ENCODE measurements around the gene WNT8A. TPM values are rescaled to one million over a fixed set of nuclear protein-coding genes. Genes with fewer than 3 reads are reported as not detected.
"Not testable (repeated sequence)": the region's sequence is repeated elsewhere in the genome, so short reads cannot be mapped to it uniquely, and the experiment has no call there.

WNT8A gene
- total RNA-seq, 3 donors from 2014 or later (not counting 1 experiment from before 2014, with no cell fraction given) = not detected

GRCh38 chr5:138065102-138065501 lies 18.7 kb upstream of the WNT8A start:
- ATAC-seq = no peak
- H3K27me3 ChIP-seq (ENCODE audit: control insufficient read depth, insufficient read depth, low read length) = peaks cover 2% of the 10 kb centered on the region
- TF ChIP-seq, protein P1, sequence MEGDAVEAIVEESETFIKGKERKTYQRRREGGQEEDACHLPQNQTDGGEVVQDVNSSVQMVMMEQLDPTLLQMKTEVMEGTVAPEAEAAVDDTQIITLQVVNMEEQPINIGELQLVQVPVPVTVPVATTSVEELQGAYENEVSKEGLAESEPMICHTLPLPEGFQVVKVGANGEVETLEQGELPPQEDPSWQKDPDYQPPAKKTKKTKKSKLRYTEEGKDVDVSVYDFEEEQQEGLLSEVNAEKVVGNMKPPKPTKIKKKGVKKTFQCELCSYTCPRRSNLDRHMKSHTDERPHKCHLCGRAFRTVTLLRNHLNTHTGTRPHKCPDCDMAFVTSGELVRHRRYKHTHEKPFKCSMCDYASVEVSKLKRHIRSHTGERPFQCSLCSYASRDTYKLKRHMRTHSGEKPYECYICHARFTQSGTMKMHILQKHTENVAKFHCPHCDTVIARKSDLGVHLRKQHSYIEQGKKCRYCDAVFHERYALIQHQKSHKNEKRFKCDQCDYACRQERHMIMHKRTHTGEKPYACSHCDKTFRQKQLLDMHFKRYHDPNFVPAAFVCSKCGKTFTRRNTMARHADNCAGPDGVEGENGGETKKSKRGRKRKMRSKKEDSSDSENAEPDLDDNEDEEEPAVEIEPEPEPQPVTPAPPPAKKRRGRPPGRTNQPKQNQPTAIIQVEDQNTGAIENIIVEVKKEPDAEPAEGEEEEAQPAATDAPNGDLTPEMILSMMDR (IDR thresholded peaks at IDR 0.05) = no peak

DNA sequence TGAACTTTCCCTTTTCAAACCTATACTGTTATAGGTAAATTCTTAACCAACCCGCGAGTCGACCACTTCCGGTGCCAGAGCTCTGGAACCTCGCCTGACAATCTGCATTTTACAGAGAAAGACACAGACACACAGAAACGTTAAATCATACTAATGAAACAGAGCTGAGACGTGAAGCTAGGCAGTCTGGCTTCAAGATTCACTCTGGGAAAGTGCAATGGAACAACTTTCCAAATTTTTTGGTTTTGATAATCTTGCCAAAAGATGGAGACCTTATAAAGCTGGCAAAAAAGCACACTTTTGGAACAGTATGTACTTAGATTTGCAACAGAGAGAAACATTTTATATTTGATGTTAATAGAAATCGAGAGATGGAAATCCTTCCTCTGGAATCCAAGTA lies 15.9 kb upstream of the WNT8A start:
- peaks cover 5% of the 10 kb centered on the region in 2 donors for H3K4me1 Mint-ChIP-seq
- peaks cover 0 to 3% of the 10 kb centered on the region in 2 donors for H3K27me3 Mint-ChIP-seq (ENCODE audit: low read depth in 2 of 2)
- no peaks in the 10 kb centered on the region for H3K9me3 Mint-ChIP-seq
- no peak overlapping the region for H3K27ac Mint-ChIP-seq
- no peaks in the 10 kb centered on the region for H3K36me3 Mint-ChIP-seq
- 89% methylated on average over 8 of the region's 8 CpGs for WGBS (ENCODE audit: insufficient coverage)
- no peak overlapping the region for H3K4me3 Mint-ChIP-seq
- no peak overlapping the region for H3K4me3 ChIP-seq (ENCODE audit: low read length)
- DNase-seq (no peak), ATAC-seq (no peak)
- peaks cover 2% of the 10 kb centered on the region for H3K27me3 ChIP-seq (ENCODE audit: control insufficient read depth, insufficient read depth, low read length)
- H3K27ac ChIP-seq (ENCODE audit: low read length) = no peak overlapping the region
- no peaks in the 10 kb centered on the region for H3K36me3 ChIP-seq (ENCODE audit: control insufficient read depth, insufficient read depth, low read length)
- intact Hi-C loops (cut with micrococcal nuclease) = loop anchor here (1.0 to 10.0 kb wide), 3 partner anchors 32 to 439 kb away; no protein-coding TSS in a partner anchor
- H3K4me1 ChIP-seq (ENCODE audit: control insufficient read depth, insufficient read depth, low read length) = no peaks in the 10 kb centered on the region
- TF ChIP-seq, protein P1 (IDR thresholded peaks at IDR 0.05) = no peak
- no peaks in the 10 kb centered on the region for H3K9me3 ChIP-seq (ENCODE audit: control insufficient read depth, insufficient read depth, low read length)

More at GRCh38 chr5:138065102-138065501, 18.7 kb upstream of the WNT8A start:
- H3K4me3 Mint-ChIP-seq = no peak overlapping the region
- intact Hi-C loops (cut with micrococcal nuclease) = loop anchor here (10.0 kb wide), 1 partner anchor 280 kb away; no protein-coding TSS in a partner anchor
- H3K27ac ChIP-seq (ENCODE audit: low read length) = no peak overlapping the region
- H3K36me3 Mint-ChIP-seq = no peaks in the 10 kb centered on the region
- WGBS (ENCODE audit: insufficient coverage) = 89% methylated on average over 5 of the region's 5 CpGs
- no peaks in the 10 kb centered on the region for H3K4me1 ChIP-seq (ENCODE audit: control insufficient read depth, insufficient read depth, low read length)
- H3K36me3 ChIP-seq (ENCODE audit: control insufficient read depth, insufficient read depth, low read length) = no peaks in the 10 kb centered on the region
- peaks cover 5% of the 10 kb centered on the region in 2 donors for H3K4me1 Mint-ChIP-seq
- H3K9me3 Mint-ChIP-seq = no peaks in the 10 kb centered on the region
- peak in 1 of 2 donors; percentile 29 for DNase-seq
- H3K27ac Mint-ChIP-seq = no peak overlapping the region
- H3K27me3 Mint-ChIP-seq (ENCODE audit: low read depth in 2 of 2) = no peaks in the 10 kb centered on the region
- no peaks in the 10 kb centered on the region for H3K9me3 ChIP-seq (ENCODE audit: control insufficient read depth, insufficient read depth, low read length)
- no peak overlapping the region for H3K4me3 ChIP-seq (ENCODE audit: low read length)

GRCh38 chr5:138068742-138069600 lies 14.9 kb upstream of the WNT8A start:
- H3K4me1 Mint-ChIP-seq = peaks cover 5% of the 10 kb centered on the region in 2 donors
- no peaks in the 10 kb centered on the region for H3K9me3 Mint-ChIP-seq
- no peaks in the 10 kb centered on the region for H3K36me3 Mint-ChIP-seq
- Histone ChIP-seq H3K4me3 (ENCODE audit: low read length) (no peak overlapping the region), H3K36me3 (ENCODE audit: control insufficient read depth, insufficient read depth, low read length) (no peaks in the 10 kb centered on the region), H3K27ac (ENCODE audit: low read length) (no peak overlapping the region), H3K4me1 (ENCODE audit: control insufficient read depth, insufficient read depth, low read length) (no peaks in the 10 kb centered on the region), H3K27me3 (ENCODE audit: control insufficient read depth, insufficient read depth, low read length) (peaks cover 2% of the 10 kb centered on the region), H3K9me3 (ENCODE audit: control insufficient read depth, insufficient read depth, low read length) (no peaks in the 10 kb centered on the region)
- H3K4me3 Mint-ChIP-seq = no peak overlapping the region
- peaks cover 0 to 3% of the 10 kb centered on the region in 2 donors for H3K27me3 Mint-ChIP-seq (ENCODE audit: low read depth in 2 of 2)
- H3K27ac Mint-ChIP-seq = peak overlapping the region in 1 of 2 donors; percentile 32
- TF ChIP-seq, protein P1 (IDR thresholded peaks at IDR 0.05) = peak; percentile 71
- ATAC-seq = peak; percentile 63 to 76 (median 69)
- intact Hi-C loops (cut with micrococcal nuclease) = loop anchor here (1.0 to 10.0 kb wide), 3 partner anchors 33 to 440 kb away; no protein-coding TSS in a partner anchor
- WGBS (ENCODE audit: insufficient coverage) = 22% methylated on average over 6 of the region's 6 CpGs
- peak; percentile 47 to 82 for DNase-seq

DNA sequence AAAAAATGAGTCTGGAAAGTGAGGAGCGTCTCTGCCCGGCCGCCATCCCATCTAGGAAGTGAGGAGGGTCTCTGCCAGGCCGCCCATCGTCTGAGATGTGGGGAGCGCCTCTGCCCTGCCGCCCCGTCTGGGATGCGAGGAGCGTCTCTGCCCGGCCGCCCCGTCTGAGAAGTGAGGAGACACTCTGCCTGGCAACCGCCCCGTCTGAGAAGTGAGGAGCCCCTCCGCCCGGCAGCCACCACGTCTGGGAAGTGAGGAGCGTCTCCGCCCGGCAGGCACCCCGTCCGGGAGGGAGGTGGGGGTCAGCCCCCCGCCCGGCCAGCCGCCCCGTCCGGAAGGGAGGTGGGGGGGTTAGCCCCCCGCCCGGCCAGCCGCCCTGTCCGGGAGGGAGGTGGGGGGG lies 13.8 kb upstream of the WNT8A start:
- 96% methylated on average over 19 of the region's 32 CpGs for WGBS (ENCODE audit: insufficient coverage)
- H3K27me3 ChIP-seq (ENCODE audit: control insufficient read depth, insufficient read depth, low read length); H3K4me3 Mint-ChIP-seq; H3K27ac ChIP-seq (ENCODE audit: low read length); H3K36me3 ChIP-seq (ENCODE audit: control insufficient read depth, insufficient read depth, low read length); H3K9me3 ChIP-seq (ENCODE audit: control insufficient read depth, insufficient read depth, low read length); H3K27me3 Mint-ChIP-seq (ENCODE audit: low read depth in 2 of 2); H3K4me3 ChIP-seq (ENCODE audit: low read length); H3K4me1 Mint-ChIP-seq; intact Hi-C loops (cut with micrococcal nuclease); H3K27ac Mint-ChIP-seq; H3K4me1 ChIP-seq (ENCODE audit: control insufficient read depth, insufficient read depth, low read length); DNase-seq; H3K36me3 Mint-ChIP-seq; H3K9me3 Mint-ChIP-seq; ATAC-seq: not testable (repeated sequence)

All from natural killer cell (primary cell).